Measurements from ENCODE around the gene LDLRAD4. TPM values are rescaled to one million over a fixed set of nuclear protein-coding genes. Genes with fewer than 3 reads are reported as not detected.

The LDLRAD4 gene
- total RNA-seq, 1 experiment from 2014 or later = 1.7 TPM

- Histone ChIP-seq H3K9me3 (ENCODE audit: insufficient read depth, low read depth) (no peaks in the 10 kb centered on the region), H3K9me2 (ENCODE audit: insufficient read depth) (no peaks in the 10 kb centered on the region), H3K27ac (no peak overlapping the region), H3K4me1 (replicated peaks; ENCODE audit: insufficient read depth) (no peaks in the 10 kb centered on the region), H3K4me3 (no peak overlapping the region), H3K79me2 (ENCODE audit: low read depth) (no peaks in the 10 kb centered on the region), H3K36me3 (ENCODE audit: low read depth) (no peaks in the 10 kb centered on the region), H3F3A (ENCODE audit: insufficient read depth, low read depth) (no peaks in the 10 kb centered on the region), H3K27me3 (ENCODE audit: insufficient read depth, low read depth) (peaks cover 38% of the 10 kb centered on the region), H4K20me1 (ENCODE audit: insufficient read depth) (no peaks in the 10 kb centered on the region), H2AFZ (no peak overlapping the region), H3K4me2 (no peak overlapping the region)
- TF ChIP-seq CTCF (conservative IDR thresholded peaks at IDR 0.05) (no peak), EZH2 (IDR thresholded peaks at IDR 0.05; ENCODE audit: low read depth) (no peak)
- ChIA-PET POLR2A (ENCODE audit: unreplicated experiment) (no interaction called here), CTCF (no interaction called here)
- DNase-seq = no peak
- BruUV-seq (replicated peaks) = no TSS peak
- intact Hi-C loops (cut with micrococcal nuclease; ENCODE audit: unreplicated experiment) = no loop called here
These were observed 191.4 kb downstream of the LDLRAD4 start for GRCh38 chr18:13409997-13410396.

DNA sequence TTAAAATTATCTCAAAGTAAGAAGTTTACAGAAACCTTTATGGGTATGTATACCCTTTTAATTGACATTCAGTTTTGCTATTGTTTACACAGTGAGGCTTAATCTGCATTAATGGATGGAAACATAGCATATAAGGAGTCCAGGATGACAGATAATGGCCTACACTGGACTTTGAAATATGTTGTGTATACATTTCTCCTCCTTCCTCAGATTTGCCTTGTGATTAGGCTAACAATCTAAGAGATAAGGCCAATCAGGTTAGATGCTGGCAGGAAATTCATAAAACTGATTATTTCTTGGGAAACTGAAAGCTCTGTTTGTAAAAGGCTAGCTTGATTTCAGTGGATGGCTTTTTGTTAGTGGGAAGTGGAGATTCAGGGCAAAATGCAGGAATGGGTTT, 191.9 kb downstream of the LDLRAD4 start:
- Histone ChIP-seq H3K9me2 (ENCODE audit: insufficient read depth) (no peaks in the 10 kb centered on the region), H3K4me2 (no peak overlapping the region), H3K27ac (no peak overlapping the region), H3K4me3 (no peak overlapping the region), H3K79me2 (ENCODE audit: low read depth) (no peaks in the 10 kb centered on the region), H3K36me3 (ENCODE audit: low read depth) (no peaks in the 10 kb centered on the region), H3F3A (ENCODE audit: insufficient read depth, low read depth) (no peaks in the 10 kb centered on the region), H2AFZ (no peak overlapping the region), H3K4me1 (replicated peaks; ENCODE audit: insufficient read depth) (no peaks in the 10 kb centered on the region), H4K20me1 (ENCODE audit: insufficient read depth) (no peaks in the 10 kb centered on the region), H3K27me3 (ENCODE audit: insufficient read depth, low read depth) (peaks cover 39% of the 10 kb centered on the region), H3K9me3 (ENCODE audit: insufficient read depth, low read depth) (no peaks in the 10 kb centered on the region)
- BruUV-seq (replicated peaks) = no TSS peak
- DNase-seq = no peak
- TF ChIP-seq CTCF (conservative IDR thresholded peaks at IDR 0.05) = no peak
- TF ChIP-seq EZH2 (IDR thresholded peaks at IDR 0.05; ENCODE audit: low read depth) = no peak
- POLR2A ChIA-PET (ENCODE audit: unreplicated experiment) = no interaction called here
- intact Hi-C loops (cut with micrococcal nuclease; ENCODE audit: unreplicated experiment) = no loop called here
- CTCF ChIA-PET = no interaction called here

DNA sequence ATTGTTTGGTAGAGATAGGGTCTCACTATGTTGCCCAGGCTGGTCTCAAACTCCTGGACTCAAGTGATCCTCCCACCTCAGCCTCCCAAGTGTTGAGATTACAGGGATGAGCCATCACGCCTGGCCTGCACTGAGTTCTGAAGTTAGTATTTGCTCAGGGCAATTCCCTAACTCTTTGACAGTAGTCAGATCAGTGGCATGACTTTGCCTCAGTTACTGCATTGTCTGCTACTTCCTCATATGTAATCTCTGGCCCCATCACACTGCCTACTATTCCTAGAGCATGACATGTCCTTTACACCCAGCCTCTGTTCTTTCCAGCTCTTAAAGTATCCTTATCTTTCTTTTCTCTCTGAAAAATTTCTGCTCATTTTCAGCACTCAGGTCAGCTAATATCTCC, 193.5 kb downstream of the LDLRAD4 start:
- intact Hi-C loops (cut with micrococcal nuclease; ENCODE audit: unreplicated experiment) = no loop called here

More for the DNA sequence above, 193.5 kb downstream of the LDLRAD4 start:
- no peak for DNase-seq
- Histone ChIP-seq H3K9me2 (ENCODE audit: insufficient read depth) (no peaks in the 10 kb centered on the region), H3K36me3 (ENCODE audit: low read depth) (no peaks in the 10 kb centered on the region), H3K4me1 (replicated peaks; ENCODE audit: insufficient read depth) (no peaks in the 10 kb centered on the region), H3K4me2 (no peak overlapping the region), H2AFZ (no peak overlapping the region), H3K9me3 (ENCODE audit: insufficient read depth, low read depth) (no peaks in the 10 kb centered on the region), H3K27ac (no peak overlapping the region), H3K27me3 (ENCODE audit: insufficient read depth, low read depth) (peaks cover 39% of the 10 kb centered on the region), H3K79me2 (ENCODE audit: low read depth) (no peaks in the 10 kb centered on the region), H3F3A (ENCODE audit: insufficient read depth, low read depth) (no peaks in the 10 kb centered on the region), H4K20me1 (ENCODE audit: insufficient read depth) (no peaks in the 10 kb centered on the region), H3K4me3 (no peak overlapping the region)
- no TSS peak for BruUV-seq (replicated peaks)
- TF ChIP-seq CTCF (conservative IDR thresholded peaks at IDR 0.05) (no peak), EZH2 (IDR thresholded peaks at IDR 0.05; ENCODE audit: low read depth) (no peak)
- ChIA-PET CTCF (no interaction called here), POLR2A (ENCODE audit: unreplicated experiment) (interaction anchor here (0.6 kb wide), 1 partner anchor 37 kb away, joined by 3 read pairs; no protein-coding TSS in a partner anchor)

All from PC-9 (cell line).